HG03103 (cell line): ENCODE results near the gene NBPF12.
"Not testable (repeated sequence)": the region's sequence is repeated elsewhere in the genome, so short reads cannot be mapped to it uniquely, and the experiment has no call there.

Source experiments
- ATAC-seq: cut with Tn5 transposase; IDR thresholded peaks from one replicate; pipeline ENCODE4 v1.9.1; 2021; ENCODE audit warnings: low read depth; ENCODE audit not compliant: unreplicated experiment

The NBPF12 gene

DNA sequence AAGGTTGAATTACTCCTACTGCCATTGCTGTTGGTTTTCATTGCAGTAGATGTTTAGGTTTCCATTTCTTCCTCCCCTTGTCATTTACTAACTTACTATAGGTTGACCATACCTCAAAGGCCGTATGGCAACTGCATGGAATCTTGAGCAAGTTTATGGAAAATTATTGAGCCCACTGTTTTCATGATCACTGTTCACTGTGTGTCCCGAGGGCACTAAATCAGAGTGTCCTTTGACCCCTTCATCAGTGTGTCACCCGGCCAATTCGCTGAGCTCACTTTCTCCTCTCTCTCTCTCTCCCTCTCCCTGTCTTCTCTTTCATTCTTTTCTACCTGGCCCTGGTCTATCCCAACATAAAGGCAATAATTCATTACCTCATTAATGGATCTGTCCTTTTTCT is 47.7 kb downstream of the NBPF12 start:
- not testable (repeated sequence) for ATAC-seq

- ATAC-seq, result not testable (repeated sequence)
Observed at GRCh38 chr1:146986450-146986849, 48.3 kb downstream of the NBPF12 start.

GRCh38 chr1:146987502-146987901 is 49.4 kb downstream of the NBPF12 start:
- ATAC-seq, result not testable (repeated sequence)

DNA sequence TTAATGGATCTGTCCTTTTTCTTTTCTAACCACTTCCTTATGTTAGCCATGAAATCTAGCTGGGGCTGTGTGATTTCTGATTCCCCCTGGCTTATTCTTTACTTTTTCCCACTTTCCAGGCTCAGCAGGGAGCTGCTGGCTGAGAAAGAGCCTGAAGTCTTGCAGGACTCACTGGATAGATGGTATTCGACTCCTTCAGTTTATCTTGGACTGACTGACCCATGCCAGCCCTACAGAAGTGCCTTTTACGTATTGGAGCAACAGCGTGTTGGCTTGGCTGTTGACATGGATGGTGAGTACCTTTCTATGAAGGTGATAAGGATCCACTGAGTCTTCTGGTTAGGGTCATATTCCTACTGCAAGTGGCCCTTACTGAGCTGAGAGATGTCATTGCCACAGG is 51.3 kb downstream of the NBPF12 start:
- ATAC-seq, result not testable (repeated sequence)

DNA sequence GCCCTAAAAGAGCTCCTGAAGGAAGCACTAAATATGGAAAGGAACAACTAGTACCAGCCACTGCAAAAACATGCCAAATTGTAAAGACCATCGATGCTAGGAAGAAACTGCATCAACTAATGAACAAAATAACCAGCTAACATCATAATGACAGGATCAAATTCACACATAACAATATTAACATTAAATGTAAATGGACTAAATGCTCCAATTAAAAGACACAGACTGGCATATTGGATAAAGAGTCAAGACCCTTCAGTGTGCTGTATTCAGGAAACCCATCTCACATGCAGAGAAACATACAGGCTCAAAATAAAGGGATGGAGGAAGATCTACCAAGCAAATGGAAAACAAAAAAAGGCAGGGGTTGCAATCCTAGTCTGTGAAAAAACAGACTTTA is 70.4 kb downstream of the NBPF12 start:
- ATAC-seq, result not testable (repeated sequence)

GRCh38 chr1:147026975-147027374 is 88.9 kb downstream of the NBPF12 start:
- not testable (repeated sequence) for ATAC-seq

GRCh38 chr1:147030066-147030653 is 92.0 kb downstream of the NBPF12 start:
- not testable (repeated sequence) for ATAC-seq

DNA sequence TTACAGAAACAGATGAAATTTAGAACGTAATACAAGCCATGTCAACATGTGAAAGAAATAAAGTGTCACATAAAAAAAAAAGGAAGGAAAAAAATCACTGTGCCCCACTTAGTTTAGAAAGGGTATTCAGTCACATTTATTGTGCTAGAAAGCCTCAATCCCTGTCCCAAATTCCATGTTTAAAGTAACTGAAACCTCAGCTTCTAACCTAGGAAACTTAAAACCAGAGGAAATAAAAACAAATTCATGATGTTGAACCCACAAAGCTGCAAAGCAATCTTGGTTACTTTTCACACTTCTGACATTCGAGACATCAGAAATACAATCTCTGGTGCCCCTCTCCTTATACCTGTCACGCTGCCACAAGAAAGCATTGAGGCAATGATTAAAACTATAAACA is 101.8 kb downstream of the NBPF12 start:
- no peak for ATAC-seq

GRCh38 chr1:147042891-147043290 is 104.8 kb downstream of the NBPF12 start:
- not testable (repeated sequence) for ATAC-seq

DNA sequence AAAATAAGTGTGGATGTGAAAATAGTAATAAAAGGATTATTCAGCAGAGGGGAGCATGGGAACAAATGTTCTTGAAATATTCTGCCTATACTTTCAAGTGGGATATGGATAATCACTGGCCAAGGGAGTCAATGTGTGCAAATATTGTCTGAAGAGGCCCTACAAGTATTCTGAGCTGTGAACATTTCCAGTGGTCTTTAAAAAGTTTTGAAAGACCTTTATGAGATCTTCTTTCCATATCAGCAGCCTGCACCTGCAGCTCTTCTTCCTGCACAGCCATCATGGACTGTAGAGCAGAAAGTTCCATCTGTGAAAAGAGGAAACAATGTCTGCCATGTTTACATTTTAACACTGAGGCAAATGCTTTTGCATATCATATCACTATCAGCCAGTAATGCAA is 106.4 kb downstream of the NBPF12 start:
- ATAC-seq, result not testable (repeated sequence)
